Mesendoderm (in vitro differentiated cells): Measurements from ENCODE around the gene LIX1L.
A peak's percentile ranks its signal among the peaks of the same experiment; 100 is the strongest.

Source experiments
- DNase-seq: peaks from one replicate; pipeline ENCODE4 v3.0.0; 2013
- H2AK5ac ChIP-seq: 2 replicates; pipeline ENCODE4 v1.6.1; 2013; ENCODE audit warnings: low read length, inconsistent platforms
- H2BK120ac ChIP-seq: 2 replicates; pipeline ENCODE4 v1.6.1; 2013; ENCODE audit warnings: low read depth, mild to moderate bottlenecking, low read length, moderate library complexity, mixed read lengths
- H2BK15ac ChIP-seq: replicated peaks from 2 replicates; pipeline ENCODE4 v1.6.1; 2013; ENCODE audit warnings: low read depth, mild to moderate bottlenecking, moderate library complexity
- H2BK5ac ChIP-seq: 2 replicates; pipeline ENCODE4 v1.6.1; 2013; ENCODE audit warnings: low read length, inconsistent platforms
- H3K18ac ChIP-seq: 2 replicates; pipeline ENCODE4 v1.6.1; 2013; ENCODE audit warnings: mild to moderate bottlenecking, low read length, mixed read lengths
- H3K23ac ChIP-seq: one replicate; pipeline ENCODE4 v1.6.1; 2013; ENCODE audit warnings: low read length
- H3K27ac ChIP-seq: 2 replicates; pipeline ENCODE4 v1.5.1; 2013; ENCODE audit warnings: low read depth, mild to moderate bottlenecking, inconsistent platforms, low read length, moderate library complexity
- H3K27me3 ChIP-seq: 2 replicates; pipeline ENCODE4 v1.6.1; 2013; ENCODE audit warnings: low read length, control low read depth, mild to moderate bottlenecking, inconsistent platforms; ENCODE audit not compliant: insufficient read depth, poor library complexity
- H3K36me3 ChIP-seq: 2 replicates; pipeline ENCODE4 v1.6.1; 2013; ENCODE audit warnings: low read length, inconsistent platforms; ENCODE audit not compliant: control insufficient read depth, insufficient read depth
- H3K4ac ChIP-seq: one replicate; pipeline ENCODE4 v1.6.1; 2013; ENCODE audit warnings: low read depth, mild to moderate bottlenecking, low read length, moderate library complexity
- H3K4me1 ChIP-seq: 2 replicates; pipeline ENCODE4 v1.6.1; 2013; ENCODE audit warnings: low read depth, low read length, inconsistent platforms; ENCODE audit not compliant: control insufficient read depth
- H3K4me2 ChIP-seq: 2 replicates; pipeline ENCODE4 v1.6.1; 2013; ENCODE audit warnings: low read length
- H3K4me3 ChIP-seq: 2 replicates; pipeline ENCODE4 v1.5.1; 2013; ENCODE audit warnings: mild to moderate bottlenecking, low read length
- H3K56ac ChIP-seq: one replicate; pipeline ENCODE4 v1.6.1; 2013; ENCODE audit warnings: low read length
- H3K79me1 ChIP-seq: 2 replicates; pipeline ENCODE4 v1.6.1; 2013; ENCODE audit warnings: low read length, inconsistent platforms
- H3K79me2 ChIP-seq: 2 replicates; pipeline ENCODE4 v1.6.1; 2013; ENCODE audit warnings: mild to moderate bottlenecking, low read length; ENCODE audit not compliant: control insufficient read depth, insufficient read depth
- H3K9ac ChIP-seq: 2 replicates; pipeline ENCODE4 v1.6.1; 2013; ENCODE audit warnings: low read length, inconsistent platforms
- H4K5ac ChIP-seq: one replicate; pipeline ENCODE4 v1.6.1; 2013; ENCODE audit warnings: low read length
- H4K8ac ChIP-seq: one replicate; pipeline ENCODE4 v1.6.1; 2013; ENCODE audit warnings: low read depth, mild to moderate bottlenecking, control low read depth, low read length, moderate library complexity
- WGBS: extraction: QIAGEN DNeasy Blood & Tissue Kit; methylation state at CpG from one replicate; pipeline ENCODE4 v1.1.7; 2013; ENCODE audit warnings: low lambda C conversion rate, missing lambda C conversion rate; ENCODE audit not compliant: insufficient coverage; ENCODE audit errors: extremely low coverage; 5-methylcytosine and 5-hydroxymethylcytosine counted together

The LIX1L gene

DNA sequence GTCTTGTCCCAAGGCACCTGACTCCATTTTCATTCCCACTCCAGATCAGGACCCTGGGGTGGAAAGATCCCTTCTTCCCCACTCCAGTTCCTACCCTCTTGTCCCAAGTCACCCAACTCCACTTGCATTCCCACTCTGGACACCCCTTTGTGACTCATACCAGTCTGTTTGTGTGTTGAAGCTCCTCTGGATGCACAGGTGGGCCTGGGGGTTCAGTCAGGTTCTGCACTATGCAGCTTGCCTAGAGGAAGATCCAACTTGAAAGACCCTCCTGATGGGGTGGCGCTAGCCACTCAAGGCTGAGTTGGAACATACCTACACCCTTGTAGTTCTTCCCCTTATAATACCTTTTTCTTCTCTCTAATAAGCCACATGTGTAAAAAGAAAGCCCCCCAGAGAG lies 62.3 kb downstream of the LIX1L start:
- no peak for DNase-seq
- no CpG with 5 or more reads among the region's 1 CpG for WGBS
- Histone ChIP-seq H3K27me3 (no peaks in the 10 kb centered on the region), H2BK5ac (no peak overlapping the region), H3K79me1 (no peaks in the 10 kb centered on the region), H3K4ac (no peak overlapping the region), H2BK120ac (no peak overlapping the region), H4K8ac (no peak overlapping the region), H4K5ac (no peak overlapping the region), H3K18ac (no peak overlapping the region), H3K9ac (no peak overlapping the region), H3K56ac (no peak overlapping the region), H2BK15ac (no peak overlapping the region), H3K4me2 (no peak overlapping the region), H3K4me3 (no peak overlapping the region), H3K36me3 (no peaks in the 10 kb centered on the region), H3K79me2 (no peaks in the 10 kb centered on the region), H3K23ac (no peak overlapping the region), H2AK5ac (no peak overlapping the region), H3K4me1 (peaks cover 4% of the 10 kb centered on the region), H3K27ac (no peak overlapping the region)

DNA sequence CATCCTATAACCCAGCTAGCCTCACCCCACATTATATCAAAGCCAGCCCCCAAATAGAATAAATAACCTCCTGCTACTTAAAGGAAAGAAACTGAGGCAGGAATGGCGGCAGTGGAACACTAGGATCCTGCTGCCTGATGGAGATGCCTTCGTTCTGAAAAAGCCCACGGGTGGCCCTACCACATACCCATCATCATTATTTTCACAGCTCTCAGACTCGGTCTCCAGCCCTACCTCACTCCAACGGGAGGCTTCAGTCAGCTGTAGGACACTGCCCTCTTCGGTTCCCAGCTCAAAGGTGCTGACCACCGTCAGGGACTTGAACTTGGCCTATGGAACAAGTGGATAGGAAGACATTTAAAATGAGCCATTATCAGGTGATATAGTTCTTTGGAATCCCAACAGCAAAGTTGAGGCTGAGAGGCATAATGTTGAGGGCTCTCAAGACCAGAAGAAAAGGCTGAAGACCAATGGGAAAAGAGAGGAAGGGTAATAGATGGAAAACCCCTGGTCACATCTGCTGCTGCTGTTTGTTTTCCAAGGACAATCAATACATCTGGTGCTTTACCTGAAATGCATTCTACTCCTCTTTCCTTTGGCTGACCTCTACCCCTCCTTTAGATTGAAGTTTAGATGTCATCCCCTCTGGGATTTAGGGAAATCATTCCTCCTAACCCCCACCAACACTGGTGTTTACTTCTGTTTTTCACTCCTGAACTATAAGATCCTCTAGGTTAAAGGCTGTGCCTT lies 64.3 kb downstream of the LIX1L start:
- Histone ChIP-seq H3K27me3 (no peaks in the 10 kb centered on the region), H3K79me2 (no peaks in the 10 kb centered on the region), H3K36me3 (no peaks in the 10 kb centered on the region), H3K56ac (no peak overlapping the region), H2BK15ac (no peak overlapping the region), H3K4me2 (no peak overlapping the region), H4K5ac (no peak overlapping the region), H3K9ac (no peak overlapping the region), H3K4me1 (peaks cover 4% of the 10 kb centered on the region), H3K79me1 (no peaks in the 10 kb centered on the region), H3K4me3 (no peak overlapping the region), H3K18ac (no peak overlapping the region), H2BK120ac (no peak overlapping the region), H2BK5ac (no peak overlapping the region), H3K4ac (no peak overlapping the region), H3K27ac (no peak overlapping the region), H3K23ac (no peak overlapping the region), H2AK5ac (no peak overlapping the region), H4K8ac (no peak overlapping the region)
- DNase-seq: no peak
- no CpG with 5 or more reads among the region's 7 CpGs for WGBS

DNA sequence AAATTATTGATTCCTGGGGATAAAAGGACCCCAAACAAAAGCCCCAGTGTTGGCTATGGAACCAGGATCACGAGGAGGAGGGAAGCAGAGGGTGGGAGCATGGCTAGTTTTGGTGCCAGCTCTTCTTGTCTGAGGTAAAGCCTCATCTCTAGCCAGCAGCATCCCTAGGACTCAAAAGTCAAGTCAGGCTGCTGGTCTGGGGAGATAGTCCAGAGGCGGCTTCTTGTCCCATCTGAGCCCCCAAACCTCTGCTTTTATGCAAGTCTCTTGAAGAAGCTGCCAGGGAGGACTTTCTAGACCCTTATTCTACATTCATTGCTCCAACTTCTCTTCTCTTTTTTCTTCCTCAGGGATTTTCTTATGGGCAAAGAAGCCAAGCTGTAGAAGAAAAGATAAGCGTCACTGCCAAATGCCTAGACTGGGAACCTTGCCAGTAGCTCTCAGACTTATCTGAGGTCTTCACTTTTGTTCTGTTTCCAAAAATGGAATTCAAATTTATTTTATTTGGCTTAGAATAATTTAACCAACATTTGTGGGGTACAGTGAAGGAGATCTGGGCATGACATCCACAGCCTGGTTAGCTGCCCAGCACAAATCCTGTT lies 65.2 kb downstream of the LIX1L start:
- H4K8ac ChIP-seq: no peak overlapping the region
- H3K4me2 ChIP-seq: peak overlapping the region; percentile 18
- peaks cover 4% of the 10 kb centered on the region for H3K4me1 ChIP-seq
- H3K27ac ChIP-seq: no peak overlapping the region
- H2BK120ac ChIP-seq: no peak overlapping the region
- H3K4me3 ChIP-seq: no peak overlapping the region
- no peak for DNase-seq
- H2BK5ac ChIP-seq: no peak overlapping the region
- H3K23ac ChIP-seq: no peak overlapping the region
- peak overlapping the region; percentile 43 for H3K9ac ChIP-seq
- no CpG with 5 or more reads among the region's 3 CpGs for WGBS
- no peaks in the 10 kb centered on the region for H3K27me3 ChIP-seq
- H2AK5ac ChIP-seq: no peak overlapping the region
- no peaks in the 10 kb centered on the region for H3K36me3 ChIP-seq
- peak overlapping the region; percentile 70 for H3K56ac ChIP-seq
- no peaks in the 10 kb centered on the region for H3K79me2 ChIP-seq
- peak overlapping the region; percentile 41 for H4K5ac ChIP-seq
- no peak overlapping the region for H3K4ac ChIP-seq
- no peak overlapping the region for H2BK15ac ChIP-seq
- peak overlapping the region; percentile 54 for H3K18ac ChIP-seq
- no peaks in the 10 kb centered on the region for H3K79me1 ChIP-seq

DNA sequence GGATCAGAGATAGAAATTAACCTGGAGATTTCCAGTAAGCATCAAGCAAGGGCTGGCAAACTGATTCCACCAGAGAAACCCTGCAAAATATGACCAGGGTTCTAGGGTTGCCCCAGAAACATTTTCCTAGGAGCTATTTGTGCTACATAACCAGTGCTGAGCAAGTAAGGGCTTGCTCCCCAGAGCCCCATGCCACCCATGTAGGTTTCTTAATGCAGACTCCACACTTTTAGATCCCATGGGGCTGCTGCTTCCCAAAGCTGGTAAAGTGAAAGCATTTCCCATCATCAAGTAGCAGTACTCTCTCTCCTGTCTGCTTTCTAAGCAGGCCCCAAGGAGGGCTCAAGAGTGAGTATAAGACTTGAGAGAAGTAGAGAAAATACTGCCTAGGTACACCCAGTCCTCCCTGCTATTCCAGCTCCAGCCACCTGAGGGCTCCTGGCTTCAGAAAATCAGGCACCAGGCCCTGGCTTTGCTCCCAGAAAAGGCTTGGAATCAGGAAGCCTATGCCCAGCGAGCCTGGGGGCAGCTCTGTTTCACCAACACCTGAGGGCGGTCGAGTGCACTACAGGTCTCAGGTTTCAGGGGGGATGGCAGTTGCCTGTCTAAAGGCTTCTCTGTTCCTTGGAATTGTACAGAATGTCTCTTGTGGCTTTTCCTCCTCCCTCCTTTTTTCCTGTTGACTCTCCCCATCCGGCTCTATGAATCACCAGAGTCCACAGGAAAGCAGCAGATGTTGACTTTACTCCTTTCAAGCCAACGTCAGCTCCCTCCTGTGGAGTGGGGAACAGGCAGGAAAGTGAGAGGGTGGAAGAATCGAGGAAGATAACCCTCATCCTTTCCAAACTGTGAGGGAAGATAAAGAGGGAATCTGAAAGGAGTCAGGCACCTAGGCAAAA lies 66.0 kb downstream of the LIX1L start:
- no CpG with 5 or more reads among the region's 6 CpGs for WGBS
- H2BK120ac ChIP-seq: no peak overlapping the region

DNA sequence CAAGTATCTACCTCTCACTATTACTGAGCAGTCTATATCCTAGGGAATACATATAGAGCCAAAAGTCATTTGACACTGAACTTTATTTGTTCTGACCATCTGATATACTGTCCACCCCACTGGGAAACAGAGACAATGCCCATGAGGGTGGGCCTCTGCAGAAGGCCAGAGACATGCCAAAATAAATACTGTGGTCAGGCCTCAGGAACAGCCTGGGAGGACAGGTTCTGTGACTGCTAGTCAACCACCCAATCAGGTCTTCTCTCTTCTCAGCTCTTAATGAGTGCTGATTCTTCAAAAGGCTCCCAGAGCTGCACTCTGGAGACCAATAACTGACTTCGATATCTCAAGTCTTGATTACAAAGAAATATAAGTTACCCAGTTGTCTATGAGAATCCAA lies 66.7 kb downstream of the LIX1L start:
- no peaks in the 10 kb centered on the region for H3K79me1 ChIP-seq
- no peak overlapping the region for H3K9ac ChIP-seq
- no CpG with 5 or more reads among the region's 1 CpG for WGBS
- H4K8ac ChIP-seq: no peak overlapping the region
- no peak overlapping the region for H2AK5ac ChIP-seq
- no peaks in the 10 kb centered on the region for H3K79me2 ChIP-seq
- no peak overlapping the region for H3K56ac ChIP-seq
- no peaks in the 10 kb centered on the region for H3K36me3 ChIP-seq
- DNase-seq: no peak
- H3K23ac ChIP-seq: no peak overlapping the region
- H3K4me3 ChIP-seq: no peak overlapping the region
- no peak overlapping the region for H2BK5ac ChIP-seq
- H4K5ac ChIP-seq: no peak overlapping the region
- no peak overlapping the region for H2BK15ac ChIP-seq
- H3K18ac ChIP-seq: no peak overlapping the region
- H3K27me3 ChIP-seq: no peaks in the 10 kb centered on the region
- H3K27ac ChIP-seq: no peak overlapping the region
- H3K4me2 ChIP-seq: no peak overlapping the region
- peaks cover 4% of the 10 kb centered on the region for H3K4me1 ChIP-seq
- H3K4ac ChIP-seq: no peak overlapping the region
- no peak overlapping the region for H2BK120ac ChIP-seq

More for the DNA sequence above, 66.0 kb downstream of the LIX1L start:
- Histone ChIP-seq H3K36me3 (no peaks in the 10 kb centered on the region), H3K79me1 (no peaks in the 10 kb centered on the region), H4K8ac (no peak overlapping the region), H3K4me1 (peaks cover 4% of the 10 kb centered on the region), H4K5ac (no peak overlapping the region), H2BK5ac (no peak overlapping the region), H2AK5ac (no peak overlapping the region), H3K18ac (peak overlapping the region; percentile 54), H3K4me2 (peak overlapping the region; percentile 18), H3K23ac (no peak overlapping the region), H3K27me3 (no peaks in the 10 kb centered on the region), H3K4me3 (no peak overlapping the region), H3K4ac (no peak overlapping the region), H3K27ac (peak overlapping the region; percentile 45), H3K79me2 (no peaks in the 10 kb centered on the region), H2BK15ac (no peak overlapping the region), H3K56ac (peak overlapping the region; percentile 84), H3K9ac (peak overlapping the region; percentile 44)
- DNase-seq: peak; percentile 99
